Erythroblast (primary cell): Measurements from ENCODE around the gene C16orf90.

Experiments
- GATA1 ChIP-seq: IDR thresholded peaks from 2 replicates; pipeline ENCODE4 v1.6.1; 2011; ENCODE audit warnings: low read depth, mild to moderate bottlenecking, control low read depth, low read length, moderate library complexity
- POLR2A ChIP-seq: IDR thresholded peaks from 2 replicates; pipeline ENCODE4 v1.6.1; 2011; ENCODE audit warnings: mild to moderate bottlenecking, low read length

DNA sequence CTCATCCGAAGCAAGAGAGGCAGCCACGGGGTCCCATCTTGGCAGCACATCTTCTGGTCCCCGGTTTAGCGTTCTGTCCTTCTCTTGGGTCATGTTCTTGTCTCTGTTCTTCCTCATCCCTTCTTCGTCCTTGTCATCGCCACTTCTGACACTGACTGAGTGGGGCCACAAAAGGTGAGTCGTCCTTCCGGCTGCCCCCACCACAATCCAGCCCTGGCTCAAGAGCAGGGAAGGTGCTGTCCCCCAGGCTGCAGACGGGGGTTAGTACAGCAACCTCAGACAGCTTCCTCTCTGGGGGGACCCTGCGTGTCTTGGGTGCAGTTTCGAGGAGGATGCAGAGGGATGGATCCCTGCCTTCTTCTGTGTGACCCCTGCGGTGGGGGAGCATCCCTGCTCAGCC, 30.0 kb downstream of the C16orf90 start:
- no peak for TF ChIP-seq POLR2A
- TF ChIP-seq GATA1, result no peak
